ENCODE data around the gene RASIP1.

Gene RASIP1

GRCh38 chr19:48738557-48739403 lies 1.6 kb downstream of the RASIP1 start:
- peak overlapping the region; percentile 3; the same call in 1 of the 2 replicates for H3K4me3 ChIP-seq (ENCODE audit: low read depth, low read length)

DNA sequence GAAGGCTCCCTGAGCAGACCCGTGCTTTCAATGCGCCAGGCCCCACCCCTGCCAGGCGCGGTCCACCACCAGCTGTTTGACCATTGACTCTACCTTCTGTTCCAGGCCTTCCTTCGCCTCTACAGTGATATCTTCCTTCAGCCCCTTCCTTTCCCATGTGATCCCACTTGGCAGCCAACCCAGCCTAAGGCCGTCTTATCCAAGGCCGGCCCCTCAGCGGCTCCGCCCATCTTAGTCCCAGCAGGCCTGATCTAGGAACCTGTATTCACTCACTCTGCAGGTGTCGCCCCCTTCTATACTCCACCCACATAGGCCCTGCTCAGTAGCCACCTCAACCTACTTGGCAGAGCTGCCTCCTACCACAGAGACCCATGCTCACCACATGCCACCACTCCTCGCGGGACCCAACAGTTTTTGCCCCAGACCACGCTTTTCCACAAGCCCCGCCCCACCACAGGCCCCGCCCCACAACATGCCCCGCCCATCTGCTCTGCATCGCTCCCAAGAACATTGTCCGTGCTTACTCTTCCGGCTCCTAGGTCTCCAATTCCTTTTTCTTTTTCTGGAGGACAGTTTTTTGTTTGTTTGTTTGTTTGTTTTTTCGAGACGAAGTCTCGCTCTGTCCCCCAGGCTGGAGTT lies 2.9 kb downstream of the RASIP1 start:
- DNase-seq (ENCODE audit: low read depth) = no peak
- TF ChIP-seq, protein P1, sequence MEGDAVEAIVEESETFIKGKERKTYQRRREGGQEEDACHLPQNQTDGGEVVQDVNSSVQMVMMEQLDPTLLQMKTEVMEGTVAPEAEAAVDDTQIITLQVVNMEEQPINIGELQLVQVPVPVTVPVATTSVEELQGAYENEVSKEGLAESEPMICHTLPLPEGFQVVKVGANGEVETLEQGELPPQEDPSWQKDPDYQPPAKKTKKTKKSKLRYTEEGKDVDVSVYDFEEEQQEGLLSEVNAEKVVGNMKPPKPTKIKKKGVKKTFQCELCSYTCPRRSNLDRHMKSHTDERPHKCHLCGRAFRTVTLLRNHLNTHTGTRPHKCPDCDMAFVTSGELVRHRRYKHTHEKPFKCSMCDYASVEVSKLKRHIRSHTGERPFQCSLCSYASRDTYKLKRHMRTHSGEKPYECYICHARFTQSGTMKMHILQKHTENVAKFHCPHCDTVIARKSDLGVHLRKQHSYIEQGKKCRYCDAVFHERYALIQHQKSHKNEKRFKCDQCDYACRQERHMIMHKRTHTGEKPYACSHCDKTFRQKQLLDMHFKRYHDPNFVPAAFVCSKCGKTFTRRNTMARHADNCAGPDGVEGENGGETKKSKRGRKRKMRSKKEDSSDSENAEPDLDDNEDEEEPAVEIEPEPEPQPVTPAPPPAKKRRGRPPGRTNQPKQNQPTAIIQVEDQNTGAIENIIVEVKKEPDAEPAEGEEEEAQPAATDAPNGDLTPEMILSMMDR (IDR thresholded peaks at IDR 0.05; ENCODE audit: insufficient read depth, low read depth, low read length, missing control alignments) = no peak
- no peak overlapping the region for H3K4me3 ChIP-seq (ENCODE audit: low read depth, low read length)

More at GRCh38 chr19:48738557-48739403, 1.6 kb downstream of the RASIP1 start:
- peak; percentile 88 for DNase-seq (ENCODE audit: low read depth)
- TF ChIP-seq, protein P1 (IDR thresholded peaks at IDR 0.05; ENCODE audit: insufficient read depth, low read depth, low read length, missing control alignments) = peak; percentile 36

DNA sequence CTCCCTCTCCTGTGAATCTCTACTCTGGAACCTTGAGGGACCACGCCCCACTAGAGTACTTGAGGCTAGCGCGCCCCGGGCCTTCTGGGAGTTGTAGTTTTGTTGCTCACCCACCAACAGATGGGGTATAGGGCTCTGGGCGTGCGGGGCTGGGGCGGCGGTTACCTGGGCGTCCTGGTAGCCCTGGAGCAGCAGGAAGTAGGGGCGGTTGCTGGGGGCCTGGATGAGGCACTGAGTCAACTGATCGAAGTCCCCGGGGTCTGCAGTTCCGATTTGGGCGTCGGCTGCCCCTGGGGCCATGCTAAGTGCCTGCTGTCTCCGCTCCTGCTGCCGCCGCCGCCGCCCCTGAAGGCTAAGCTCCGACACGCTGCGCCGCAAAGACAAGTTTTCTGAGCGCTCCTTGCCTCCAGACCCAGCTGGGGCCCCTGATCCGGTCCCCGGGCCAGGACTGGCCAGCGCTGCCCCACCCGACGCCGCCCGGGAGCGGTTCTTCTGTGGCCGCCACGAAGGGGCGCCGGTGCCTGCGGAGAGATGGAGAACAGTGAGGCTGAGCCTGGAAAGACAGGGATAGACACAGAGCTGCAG lies 5.3 kb downstream of the RASIP1 start:
- TF ChIP-seq, protein P1 (IDR thresholded peaks at IDR 0.05; ENCODE audit: insufficient read depth, low read depth, low read length, missing control alignments) = no peak
- H3K4me3 ChIP-seq (ENCODE audit: low read depth, low read length) = no peak overlapping the region
- no peak for DNase-seq (ENCODE audit: low read depth)

- DNase-seq (ENCODE audit: low read depth) = no peak
- TF ChIP-seq, protein P1 (IDR thresholded peaks at IDR 0.05; ENCODE audit: insufficient read depth, low read depth, low read length, missing control alignments) = no peak
- no peak overlapping the region for H3K4me3 ChIP-seq (ENCODE audit: low read depth, low read length)
Observed at GRCh38 chr19:48734625-48735024, 5.8 kb downstream of the RASIP1 start.

DNA sequence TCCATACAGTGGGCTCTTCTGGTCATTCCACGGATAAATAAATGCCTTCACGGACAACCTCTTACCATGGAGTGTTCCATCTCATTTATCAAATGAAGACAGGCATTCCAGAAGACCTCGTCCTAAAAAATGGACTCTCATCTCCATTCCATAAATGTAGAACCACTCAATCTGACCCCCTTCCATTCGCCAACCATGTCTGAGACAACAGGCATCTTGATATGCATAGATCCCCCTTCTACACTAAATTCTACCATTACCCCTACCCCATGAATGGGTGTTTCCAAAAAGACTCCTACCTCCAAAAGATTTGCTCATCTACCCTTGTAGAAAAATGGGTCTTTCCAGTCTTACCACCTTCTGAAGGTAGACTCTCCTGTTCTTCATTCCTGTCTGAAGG lies 9.0 kb downstream of the RASIP1 start:
- no peak for DNase-seq (ENCODE audit: low read depth)
- H3K4me3 ChIP-seq (ENCODE audit: low read depth, low read length) = no peak overlapping the region
- TF ChIP-seq, protein P1 (IDR thresholded peaks at IDR 0.05; ENCODE audit: insufficient read depth, low read depth, low read length, missing control alignments) = no peak

DNA sequence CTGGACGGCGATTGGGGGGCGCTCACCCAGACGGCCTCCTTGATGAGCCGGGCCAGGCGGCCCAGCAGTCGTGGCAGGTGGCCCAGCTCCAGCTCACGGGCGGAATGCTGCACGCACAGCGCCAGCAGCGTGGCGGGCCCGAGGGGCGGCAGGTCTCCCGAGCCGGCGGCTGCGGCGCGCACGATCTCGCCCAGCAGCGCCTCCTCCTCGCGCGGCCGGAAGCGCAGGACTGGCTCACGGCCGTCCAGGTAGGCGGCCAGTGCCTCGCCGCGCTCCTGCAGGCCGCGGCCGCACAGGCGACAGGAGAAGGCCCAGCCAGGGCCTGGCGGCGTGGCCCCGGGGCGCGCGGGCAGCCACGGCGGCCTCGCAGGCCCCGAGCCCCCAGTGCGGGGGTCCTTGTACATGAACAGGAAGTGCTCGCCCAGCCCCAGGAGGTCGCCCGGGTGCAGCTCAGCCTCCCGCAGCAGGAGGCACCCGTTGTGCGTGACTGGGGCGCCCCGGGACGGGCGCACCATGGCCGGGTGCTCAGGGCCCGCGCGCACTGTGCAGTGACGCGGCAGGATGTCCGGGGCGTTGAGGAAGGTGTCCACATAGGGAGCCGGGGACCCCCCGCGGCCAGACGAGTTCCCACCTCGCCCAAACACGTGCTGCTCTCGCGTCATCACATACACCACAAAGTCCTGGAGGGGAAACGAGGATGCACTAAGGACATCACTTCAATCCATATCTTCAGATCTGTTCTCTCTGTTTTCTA lies 11.3 kb downstream of the RASIP1 start:
- H3K4me3 ChIP-seq (ENCODE audit: low read depth, low read length) = no peak overlapping the region
- TF ChIP-seq, protein P1 (IDR thresholded peaks at IDR 0.05; ENCODE audit: insufficient read depth, low read depth, low read length, missing control alignments) = no peak
- DNase-seq (ENCODE audit: low read depth) = no peak

All from GM12865 (cell line).